Activated B cell treated with CpG ODN at 0.5 μM for 24 hours (primary cell): ENCODE measurements around the gene ADARB2. TPM values are rescaled to one million over a fixed set of nuclear protein-coding genes. Genes with fewer than 3 reads are reported as not detected.
"Not testable (repeated sequence)": the region's sequence is repeated elsewhere in the genome, so short reads cannot be mapped to it uniquely, and the experiment has no call there.

Experiments used
- ATAC-seq: fragments of 200-7000 bp; cut with Tn5 transposase; one replicate; pipeline ENCODE4 v1.10.0; 2021; ENCODE audit warnings: low read depth, mild to moderate bottlenecking, moderate library complexity
- CTCF ChIA-PET: fragments of 350-600 bp; sonication (Branson Sonifier 250); formaldehyde crosslinking; loops from one replicate; lab custom pipeline; 2021; ENCODE audit warnings: antibody characterized with exemption; lab: Charles Lee
- POLR2A ChIA-PET: fragments of 350-600 bp; sonication (Branson Sonifier 250); formaldehyde crosslinking; loops from one replicate; lab custom pipeline; 2021; ENCODE audit warnings: antibody characterized with exemption; lab: Charles Lee
- DNase-seq: peaks from one replicate; pipeline ENCODE4 v3.0.0; 2022
- H3K27ac Mint-ChIP-seq: one replicate; pipeline ENCODE4 v1.8.0; 2020; ENCODE audit warnings: mixed read lengths
- H3K27me3 Mint-ChIP-seq: one replicate; pipeline ENCODE4 v1.8.0; 2021; ENCODE audit warnings: mixed read lengths
- H3K36me3 Mint-ChIP-seq: one replicate; pipeline ENCODE4 v1.8.0; 2021; ENCODE audit warnings: low read depth, mixed read lengths
- H3K4me1 Mint-ChIP-seq: one replicate; pipeline ENCODE4 v1.8.0; 2021; ENCODE audit warnings: mixed read lengths
- H3K4me3 Mint-ChIP-seq: one replicate; pipeline ENCODE4 v1.8.0; 2020; ENCODE audit warnings: mild to moderate bottlenecking, mixed read lengths
- H3K9me3 Mint-ChIP-seq: one replicate; pipeline ENCODE4 v1.8.0; 2020; ENCODE audit warnings: mixed read lengths
- CTCF ChIP-seq: fragments of 200-600 bp; IDR thresholded peaks from one replicate; pipeline ENCODE4 v1.8.0; 2022; ENCODE audit warnings: antibody characterized with exemption, mild to moderate bottlenecking
- intact Hi-C: fragments of 100-400 bp; cut with micrococcal nuclease; formaldehyde crosslinking; loops from one replicate; pipeline ENCODE4 v1.15.1; 2024
- total RNA-seq: library from RNA; stranded (reverse); gene quantifications from 2 replicates; pipeline ENCODE4 v1.2.3, GENCODE V29; 2022

ADARB2 gene
- total RNA-seq, 1 donor from 2014 or later, result 0.11 TPM

DNA sequence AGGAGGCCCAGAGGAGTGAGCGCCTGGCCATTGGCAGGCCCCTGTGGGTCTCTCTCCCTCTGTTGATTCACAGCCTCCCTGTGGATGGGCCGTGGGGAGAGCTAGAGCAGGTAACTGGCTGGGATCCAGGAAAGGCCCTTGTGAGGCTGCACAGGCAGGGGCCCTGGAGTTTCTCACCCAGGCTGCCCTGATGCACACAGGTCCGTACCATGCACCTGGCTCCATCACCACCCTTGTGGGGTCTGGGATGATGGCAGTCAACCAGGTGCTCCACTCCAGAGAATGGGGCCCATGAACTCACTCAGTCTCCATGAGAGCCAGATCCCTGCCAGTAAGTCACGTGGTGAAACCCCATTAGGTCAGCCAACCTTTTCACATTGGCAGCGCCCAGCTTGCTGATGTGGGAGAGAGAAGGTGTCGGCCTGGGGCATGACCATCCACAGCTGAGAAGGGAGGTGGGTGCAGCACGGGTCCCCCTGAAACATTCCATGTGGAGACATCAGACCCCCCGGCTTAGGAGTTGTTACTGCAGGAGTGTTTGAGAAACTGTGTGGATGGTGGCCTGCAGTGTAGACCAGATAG, 320.8 kb downstream of the ADARB2 start:
- H3K27me3 Mint-ChIP-seq, result peaks cover 15% of the 10 kb centered on the region
- intact Hi-C loops, result no loop called here
- peaks cover 39% of the 10 kb centered on the region for H3K4me1 Mint-ChIP-seq
- no peaks in the 10 kb centered on the region for H3K9me3 Mint-ChIP-seq
- no peak overlapping the region for H3K27ac Mint-ChIP-seq
- no peaks in the 10 kb centered on the region for H3K36me3 Mint-ChIP-seq
- ATAC-seq, result no peak
- DNase-seq, result no peak
- H3K4me3 Mint-ChIP-seq, result no peak overlapping the region
- ChIA-PET POLR2A (no interaction called here), CTCF (no interaction called here)
- no peak for TF ChIP-seq CTCF

DNA sequence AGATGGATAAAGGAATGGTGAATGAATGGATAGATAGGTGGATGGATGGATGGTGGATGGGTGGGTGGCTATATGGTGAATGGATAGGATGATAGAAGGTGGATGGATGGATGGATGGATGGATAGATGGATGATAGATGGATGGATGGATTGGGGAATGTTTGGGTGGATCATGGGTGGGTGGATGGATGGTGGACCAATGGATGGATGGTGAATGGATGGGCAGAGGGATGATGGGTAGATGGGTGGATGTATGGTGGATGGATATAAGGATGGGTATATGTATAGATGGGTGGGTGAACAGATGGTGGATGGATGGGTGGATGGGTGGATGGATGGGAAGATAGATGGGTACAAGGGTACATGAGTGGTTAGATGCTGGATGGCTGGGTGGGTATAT, 322.4 kb downstream of the ADARB2 start:
- ChIA-PET CTCF (no interaction called here), POLR2A (no interaction called here)
- intact Hi-C loops, result no loop called here
- peaks cover 23% of the 10 kb centered on the region for H3K4me1 Mint-ChIP-seq
- H3K27me3 Mint-ChIP-seq, result peaks cover 23% of the 10 kb centered on the region
- ATAC-seq (no peak), DNase-seq (no peak)
- no peak overlapping the region for H3K4me3 Mint-ChIP-seq
- H3K27ac Mint-ChIP-seq, result no peak overlapping the region
- TF ChIP-seq CTCF, result no peak
- H3K9me3 Mint-ChIP-seq, result no peaks in the 10 kb centered on the region
- no peaks in the 10 kb centered on the region for H3K36me3 Mint-ChIP-seq

DNA sequence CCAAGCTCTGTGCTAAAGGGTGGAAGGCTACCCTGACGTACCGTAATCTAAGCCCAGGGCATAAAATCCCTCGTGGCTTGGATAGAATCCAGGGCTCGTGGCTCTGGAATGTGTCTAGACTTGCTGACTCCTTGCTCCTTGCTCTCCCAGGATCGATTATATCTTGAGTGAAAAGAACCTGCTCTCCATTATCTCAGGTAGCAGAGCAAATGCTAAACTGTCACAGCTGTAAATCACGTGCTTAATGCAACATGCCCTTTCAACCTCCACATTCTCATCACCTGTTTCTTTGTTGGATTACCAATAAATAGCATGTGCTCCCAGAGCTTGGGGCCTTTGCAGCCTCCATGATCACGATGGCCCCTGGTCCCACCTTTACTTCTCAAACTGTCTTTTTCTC, 323.0 kb downstream of the ADARB2 start:
- H3K4me3 Mint-ChIP-seq, POLR2A ChIA-PET, DNase-seq, H3K9me3 Mint-ChIP-seq, H3K27ac Mint-ChIP-seq, H3K36me3 Mint-ChIP-seq, intact Hi-C loops, ATAC-seq: not testable (repeated sequence)
- CTCF ChIA-PET, result interaction anchor here (0.8 kb wide), 1 partner anchor 275 kb away, joined by 3 read pairs; no protein-coding TSS in a partner anchor
- Mint-ChIP-seq H3K4me1 (peaks cover 20% of the 10 kb centered on the region), H3K27me3 (peaks cover 25% of the 10 kb centered on the region)

GRCh38 chr10:1413823-1414222, 323.5 kb downstream of the ADARB2 start:
- peaks cover 28% of the 10 kb centered on the region for H3K27me3 Mint-ChIP-seq
- no peaks in the 10 kb centered on the region for H3K9me3 Mint-ChIP-seq
- H3K4me1 Mint-ChIP-seq, result peaks cover 20% of the 10 kb centered on the region
- H3K27ac Mint-ChIP-seq, result no peak overlapping the region
- H3K4me3 Mint-ChIP-seq, result no peak overlapping the region
- intact Hi-C loops, result no loop called here
- TF ChIP-seq CTCF, result no peak
- DNase-seq (no peak), ATAC-seq (no peak)
- ChIA-PET POLR2A (no interaction called here), CTCF (interaction anchor here (0.8 kb wide), 1 partner anchor 276 kb away, joined by 3 read pairs; no protein-coding TSS in a partner anchor)
- H3K36me3 Mint-ChIP-seq, result no peaks in the 10 kb centered on the region

DNA sequence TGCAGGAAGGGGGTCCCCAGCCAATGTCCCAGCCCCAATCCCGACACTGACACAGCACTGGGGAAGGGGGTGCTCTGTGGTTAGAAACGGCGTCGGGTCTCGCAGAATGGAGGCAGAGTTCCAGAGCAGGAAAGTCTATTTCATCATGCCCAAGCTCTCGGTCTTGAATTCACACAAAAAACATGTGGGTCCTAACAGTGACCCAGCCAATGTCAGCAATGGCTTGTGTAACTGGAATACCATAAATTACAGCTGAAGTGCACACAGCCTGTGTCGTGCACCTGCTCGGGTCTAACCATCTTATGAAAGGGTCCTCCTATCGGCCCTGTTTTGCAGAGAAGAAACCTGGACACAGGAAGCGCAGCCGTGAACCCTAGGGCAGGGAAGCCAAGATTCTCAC, 324.1 kb downstream of the ADARB2 start:
- TF ChIP-seq CTCF, result no peak
- CTCF ChIA-PET, result no interaction called here
- peaks cover 31% of the 10 kb centered on the region for H3K27me3 Mint-ChIP-seq
- intact Hi-C loops, result no loop called here
- H3K27ac Mint-ChIP-seq, result no peak overlapping the region
- POLR2A ChIA-PET, result no interaction called here
- peaks cover 20% of the 10 kb centered on the region for H3K4me1 Mint-ChIP-seq
- H3K4me3 Mint-ChIP-seq, result no peak overlapping the region
- no peaks in the 10 kb centered on the region for H3K9me3 Mint-ChIP-seq
- no peaks in the 10 kb centered on the region for H3K36me3 Mint-ChIP-seq
- no peak for DNase-seq
- no peak for ATAC-seq
